Posterior cingulate gyrus (tissue), 11 donors: ENCODE data around the gene TBC1D17.

Source experiments
- DNase-seq, 10 donors: peaks; one replicate each; pipeline versions ENCODE4 v3.0.0 to v3.0.0-alpha.2; 2020 to 2021; ENCODE audit warnings: mixed read lengths in 3 of 10
- intact Hi-C: fragments of 100-400 bp; cut with DNase I; formaldehyde crosslinking; loops from one replicate; pipeline ENCODE4 v1.15.1; 2023

Gene TBC1D17

DNA sequence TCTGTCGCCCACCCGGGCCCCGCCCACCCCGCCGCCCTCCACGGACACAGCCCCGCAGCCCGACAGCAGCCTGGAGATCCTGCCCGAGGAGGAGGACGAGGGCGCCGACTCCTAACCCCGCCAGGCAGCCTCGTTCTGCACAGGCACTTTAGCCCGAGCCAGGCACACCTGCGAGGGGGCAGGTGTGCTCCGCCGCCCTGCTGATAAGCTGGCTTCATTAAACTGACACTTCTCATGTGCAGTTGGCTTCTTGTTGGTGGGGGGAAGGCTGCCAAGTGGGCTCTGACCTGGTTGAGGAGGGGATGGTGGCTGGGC is 11.0 kb downstream of the TBC1D17 start:
- no peak for DNase-seq

GRCh38 chr19:49889038-49889686 is 11.7 kb downstream of the TBC1D17 start:
- DNase-seq = no peak
- intact Hi-C loops = no loop called here

More for the DNA sequence above, 11.0 kb downstream of the TBC1D17 start:
- intact Hi-C loops = no loop called here

- DNase-seq = peak in 9 of 10 donors; percentile 47 to 95 (median 69)
- intact Hi-C loops = no loop called here
These were observed 12.3 kb downstream of the TBC1D17 start for GRCh38 chr19:49889687-49890348.

- intact Hi-C loops = no loop called here
- DNase-seq = no peak
These were observed 13.1 kb downstream of the TBC1D17 start for GRCh38 chr19:49890349-49891311.

DNA sequence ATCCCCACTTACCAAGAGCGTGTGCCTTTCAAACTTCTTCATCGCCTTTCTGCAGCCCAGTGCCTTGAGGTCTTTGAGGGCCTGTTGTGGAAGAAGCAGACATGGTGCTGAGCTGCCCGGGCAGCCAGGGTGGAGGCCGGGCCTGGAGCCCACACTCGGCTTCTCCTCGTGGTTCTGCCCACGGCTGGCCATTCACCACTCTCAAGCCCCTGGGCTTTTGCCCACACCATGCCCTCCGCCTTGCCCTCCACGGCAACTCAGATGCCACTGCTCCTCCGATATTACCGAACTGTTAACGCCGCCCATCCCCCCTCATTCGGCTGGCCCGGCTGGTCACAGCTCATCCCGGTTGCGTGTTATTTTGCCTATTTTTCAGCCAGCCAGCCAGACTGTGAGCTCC is 13.9 kb downstream of the TBC1D17 start:
- intact Hi-C loops = no loop called here
- no peak for DNase-seq

DNA sequence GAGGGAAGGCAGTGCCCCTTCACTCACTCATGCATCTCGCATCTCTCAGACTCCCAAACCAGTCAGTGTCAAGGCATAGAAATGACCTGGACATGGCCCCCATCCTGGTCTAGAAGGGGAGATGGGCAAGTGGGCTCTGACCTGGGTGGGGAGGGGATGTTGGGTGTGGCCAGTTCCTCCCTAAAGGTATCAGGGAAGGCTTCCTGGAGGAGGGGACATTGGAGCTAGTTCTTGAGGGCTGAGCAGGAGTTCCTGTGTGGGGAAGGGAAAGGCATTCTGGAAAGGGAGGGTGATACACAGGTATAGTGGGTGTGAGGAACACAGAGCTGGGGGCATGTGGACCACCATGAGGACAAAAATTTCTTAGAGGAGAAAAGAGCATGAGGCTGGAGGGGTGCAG is 15.2 kb downstream of the TBC1D17 start:
- DNase-seq = no peak
- intact Hi-C loops = no loop called here

DNA sequence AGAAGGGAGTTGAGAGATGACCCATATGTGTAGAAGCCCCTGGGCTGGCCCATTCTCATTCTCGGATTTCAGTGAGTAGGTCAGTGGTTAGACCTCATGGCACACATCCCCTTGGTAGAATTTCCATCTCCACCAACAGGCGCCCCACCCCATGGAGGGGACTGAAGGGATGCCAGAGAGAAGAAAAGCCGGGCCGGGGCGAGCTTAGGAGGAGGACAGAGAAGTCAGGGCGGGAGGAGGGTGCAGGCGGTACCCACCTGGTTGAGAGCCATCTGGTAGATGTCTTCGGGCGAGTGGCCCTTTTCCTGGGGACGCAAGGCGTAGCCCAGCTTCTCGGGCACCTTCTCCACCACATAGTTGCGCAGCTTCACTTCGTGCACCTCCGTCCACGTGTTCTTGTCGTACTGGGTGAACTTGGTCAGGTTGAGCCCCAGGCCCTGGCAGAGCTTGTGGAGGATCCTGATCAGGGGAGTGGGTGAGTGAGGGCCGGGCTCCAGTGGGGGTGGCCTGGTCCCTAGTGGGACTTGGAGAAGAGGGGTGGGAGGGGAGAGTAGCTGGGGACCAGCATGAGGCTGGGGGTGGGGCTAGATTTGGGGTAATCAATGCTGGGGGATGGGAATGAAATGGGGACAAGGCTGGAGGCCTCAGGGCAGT is 16.6 kb downstream of the TBC1D17 start:
- intact Hi-C loops = no loop called here
- no peak for DNase-seq

- no peak for DNase-seq
- intact Hi-C loops = no loop called here
These were observed 17.5 kb downstream of the TBC1D17 start for GRCh38 chr19:49894879-49895565.

DNA sequence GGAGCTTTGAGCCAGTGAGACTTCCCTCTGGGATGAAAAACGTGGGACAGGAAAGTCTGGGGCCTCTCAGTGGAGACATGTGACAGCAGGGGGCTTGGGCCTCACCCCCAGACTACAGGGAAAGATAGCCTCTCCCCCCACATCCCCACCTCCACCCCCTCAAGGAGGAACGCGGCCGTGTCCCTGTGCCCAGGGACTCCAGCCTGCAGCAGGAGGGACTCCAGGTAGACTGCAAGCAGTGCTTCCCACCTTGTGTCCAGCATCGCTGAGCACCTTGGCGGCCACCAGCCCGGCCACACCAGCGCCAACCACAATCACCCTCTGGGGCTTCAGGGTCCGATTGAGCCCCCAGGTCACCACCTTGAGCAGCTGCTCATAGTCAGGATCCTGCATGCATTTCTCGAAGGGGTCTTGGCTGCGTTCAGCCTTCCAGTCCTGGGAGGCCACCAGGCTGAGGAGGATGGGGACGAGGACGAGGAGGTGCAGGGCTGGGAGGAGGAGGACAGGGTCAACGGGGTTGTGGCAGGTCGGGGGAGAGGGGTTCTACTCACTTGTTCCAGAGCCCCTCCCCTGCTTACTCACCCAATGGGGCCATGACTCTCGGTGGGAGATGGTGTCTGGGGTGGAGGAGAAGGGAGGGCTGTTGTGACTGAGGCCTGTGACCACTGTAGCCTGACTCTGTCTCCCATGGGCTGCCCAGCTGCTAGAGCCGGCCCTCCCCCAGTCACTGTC is 18.2 kb downstream of the TBC1D17 start:
- DNase-seq = no peak
- intact Hi-C loops = no loop called here

DNA sequence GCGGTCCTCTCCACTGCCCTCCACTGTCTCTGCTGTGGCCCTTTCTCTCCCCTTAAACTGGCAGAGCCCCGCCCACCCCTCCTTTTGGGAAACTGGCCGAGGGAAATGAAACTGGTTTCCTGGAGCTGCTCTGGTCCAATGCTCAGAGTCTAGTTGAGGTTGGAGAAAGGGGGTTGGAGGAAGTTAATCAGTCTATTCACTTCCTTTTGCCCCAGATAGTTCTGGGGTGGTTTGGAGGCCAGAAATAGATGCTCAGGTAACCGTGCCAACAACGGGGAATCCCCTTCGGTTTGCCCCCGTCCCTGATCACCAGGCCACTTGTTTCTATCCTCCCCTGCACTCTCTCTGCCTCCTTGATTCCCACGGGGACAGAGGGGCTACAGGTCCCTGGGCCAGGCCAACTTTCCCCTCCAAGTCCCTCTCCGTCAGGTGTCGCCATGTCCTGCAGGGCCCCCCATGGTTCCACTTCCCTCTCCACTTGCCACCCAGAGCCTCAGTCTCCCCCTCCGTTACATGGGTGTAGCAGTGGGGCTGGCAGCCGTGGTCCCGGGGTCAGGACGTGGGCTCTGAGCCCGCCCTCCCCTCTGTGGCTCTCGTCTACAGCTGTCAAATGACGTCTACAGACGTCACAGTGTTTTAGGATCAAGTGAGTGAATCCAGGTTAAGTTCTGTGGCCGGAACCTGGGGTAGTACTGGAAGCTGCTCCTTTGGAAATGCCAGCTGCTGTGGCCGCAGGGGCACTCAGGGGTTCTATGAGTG is 19.5 kb downstream of the TBC1D17 start, which contains the start of gene IL4I1:
Gene IL4I1 (minus strand): TSS at position 25 of the 759 bp plus-strand sequence. CDS start 727 bp downstream, outside the sequence.
- DNase-seq = no peak
- intact Hi-C loops = no loop called here

DNA sequence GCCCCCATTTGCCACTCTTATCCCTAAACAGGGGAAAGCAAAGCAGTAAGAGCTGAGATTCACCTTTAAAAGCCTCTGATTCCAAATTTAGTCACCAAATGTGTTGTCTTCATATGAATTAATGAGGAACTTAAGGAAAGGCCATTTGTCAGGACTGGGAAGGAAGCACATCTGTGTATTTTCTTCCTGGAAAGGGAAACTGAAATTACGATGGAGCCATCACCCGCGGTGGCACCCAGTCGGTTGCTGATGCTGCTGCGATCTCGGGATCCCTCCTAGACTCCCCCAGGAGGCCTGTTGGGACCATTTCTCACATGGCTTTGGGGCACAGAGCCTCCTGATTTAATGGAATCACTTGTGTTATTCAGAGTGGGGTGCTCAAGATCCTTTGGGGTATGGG is 26.6 kb downstream of the TBC1D17 start:
- DNase-seq = no peak
- intact Hi-C loops = no loop called here

- DNase-seq = peak in 1 of 10 donors; percentile 43
- intact Hi-C loops = no loop called here
These were observed 29.5 kb downstream of the TBC1D17 start for GRCh38 chr19:49906879-49907564.

- intact Hi-C loops = no loop called here
- no peak for DNase-seq
These were observed 30.4 kb downstream of the TBC1D17 start for GRCh38 chr19:49907745-49908446.

DNA sequence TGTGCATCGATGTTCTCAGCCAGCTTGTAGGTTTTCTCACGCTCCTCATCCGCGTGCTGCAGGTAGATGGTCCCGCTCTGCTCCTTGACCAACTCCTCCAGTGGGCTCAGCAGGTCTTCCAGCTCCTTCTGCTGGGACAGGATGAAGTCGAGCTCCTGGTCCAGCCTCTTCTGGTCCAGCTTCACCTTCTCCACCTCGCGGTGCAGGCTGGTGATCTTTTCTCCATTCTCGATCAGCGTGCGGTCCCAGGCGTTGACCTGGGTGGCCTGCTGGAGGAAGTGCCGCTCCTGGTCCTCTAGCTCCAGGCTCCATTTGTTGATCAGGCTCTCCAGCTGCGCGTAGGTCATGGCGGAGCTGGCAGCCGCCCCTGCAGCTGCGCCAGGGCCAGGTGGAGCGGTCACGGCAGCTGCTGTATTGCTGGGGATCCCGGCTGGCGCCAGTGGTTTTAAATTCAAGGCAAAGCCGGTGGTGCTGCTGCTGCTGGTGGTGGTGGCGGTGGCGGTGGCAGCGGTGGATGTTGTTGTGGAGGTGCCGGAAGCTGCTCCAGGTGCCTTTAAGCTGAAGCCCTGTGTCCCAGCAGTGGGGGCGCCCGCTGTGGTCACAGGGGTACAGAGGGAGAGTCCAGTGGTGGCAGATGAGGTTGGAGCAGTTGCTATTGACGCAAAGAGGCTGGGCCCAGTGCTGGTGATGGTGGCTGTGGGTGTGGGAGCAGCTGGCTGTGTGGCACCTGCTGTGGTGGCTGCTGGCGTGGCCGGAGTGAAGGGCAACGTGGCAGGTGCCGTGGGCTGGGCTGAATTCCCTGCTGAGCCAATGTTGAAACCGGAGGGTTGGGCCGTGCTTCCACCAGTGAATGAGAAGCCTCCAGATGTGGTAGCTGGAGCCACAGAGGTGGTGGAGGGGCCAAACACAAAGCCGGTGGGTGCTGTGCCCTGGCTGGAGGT is 31.2 kb downstream of the TBC1D17 start:
- intact Hi-C loops = no loop called here
- DNase-seq = no peak

DNA sequence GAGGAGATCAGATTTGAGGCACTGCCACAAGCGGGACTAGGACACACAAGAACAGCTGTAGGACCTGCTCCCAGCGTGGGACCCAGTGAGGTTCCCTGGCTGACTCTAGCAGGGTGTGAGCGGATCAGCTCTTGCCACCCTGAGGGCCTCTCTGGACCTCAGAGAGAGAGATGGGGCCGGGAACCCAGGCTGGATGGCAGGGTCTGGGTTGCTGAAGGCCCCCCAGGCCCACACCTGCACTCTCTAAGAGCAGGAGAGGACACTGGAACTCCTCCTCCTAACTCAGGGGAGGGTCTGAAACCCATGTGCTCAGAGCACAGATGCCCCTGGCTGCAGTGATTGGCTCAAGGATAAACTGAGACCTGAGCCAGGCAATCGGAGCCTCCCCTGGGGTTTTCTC is 32.7 kb downstream of the TBC1D17 start:
- no peak for DNase-seq
- intact Hi-C loops = no loop called here

- DNase-seq = no peak
- intact Hi-C loops = no loop called here
These were observed 34.1 kb downstream of the TBC1D17 start for GRCh38 chr19:49911381-49912145.
